ENCODE results near the gene CFAP206. TPM values are rescaled to one million over a fixed set of nuclear protein-coding genes. Genes with fewer than 3 reads are reported as not detected.

CFAP206 gene
- total and polyA plus RNA-seq, 10 of the 15 experiments (the other 5 are each of a cell fraction or from before 2014, with no cell fraction given) = 0.04 to 0.24 (median 0.09) TPM; not detected in 6

- ChIA-PET CTCF (interaction anchor here (1.3 kb wide), 1 partner anchor 352 kb away, joined by 3 read pairs; no protein-coding TSS in a partner anchor), POLR2A (no interaction called here), SMC1A (ENCODE audit: uncharacterized antibody, unreplicated experiment) (no interaction called here), RAD21 (ENCODE audit: unreplicated experiment) (no interaction called here)
- Histone ChIP-seq H3K4me2 (ENCODE audit: control insufficient read depth, insufficient read depth) (no peak overlapping the region), H3K27ac (ENCODE audit: control insufficient read depth, insufficient read depth) (no peak overlapping the region), H3K27me3 (replicated peaks in 1 of 2; ENCODE audit: control insufficient read depth in 2 of 2, insufficient read depth in 2 of 2, low read length in 1 of 2) (no peaks in the 10 kb centered on the region), H3K4me1 (ENCODE audit: control insufficient read depth, insufficient read depth, low read length) (no peaks in the 10 kb centered on the region), H3K4me3 (no peak overlapping the region), H3K9me3 (replicated peaks; ENCODE audit: control insufficient read depth, insufficient read depth, low read length) (no peaks in the 10 kb centered on the region), H3K36me3 (ENCODE audit: control insufficient read depth in 2 of 2, insufficient read depth in 2 of 2, low read length in 1 of 2) (no peaks in the 10 kb centered on the region), H4K20me1 (ENCODE audit: control insufficient read depth, insufficient read depth) (no peaks in the 10 kb centered on the region), H2AFZ (ENCODE audit: control insufficient read depth, low read depth, low read length) (no peak overlapping the region), H3K79me2 (ENCODE audit: control insufficient read depth, insufficient read depth, low read length) (no peaks in the 10 kb centered on the region), H3K9ac (ENCODE audit: control insufficient read depth, insufficient read depth, low read length) (no peak overlapping the region)
- FAIRE-seq (no peak), ATAC-seq (no peak), DNase-seq (ENCODE audit: low read depth, low spot score) (no peak)
- in situ Hi-C loops (cut with MboI) = no loop called here
- WGBS (ENCODE audit: insufficient coverage, insufficient replicate concordance, low lambda C conversion rate, missing lambda C conversion rate) = 60% methylated on average over 5 of the region's 5 CpGs
- no TSS peak for BruUV-seq (replicated peaks)
- no peak for TF ChIP-seq CHD2 (IDR thresholded peaks at IDR 0.05; ENCODE audit: borderline replicate concordance, low read depth, low read length)
- TF ChIP-seq POLR2AphosphoS2 (IDR thresholded peaks at IDR 0.05; ENCODE audit: low read depth, low read length) = no peak
- no peak for TF ChIP-seq JUNB (IDR thresholded peaks at IDR 0.05)
- TF ChIP-seq TBL1XR1 (IDR thresholded peaks at IDR 0.05; ENCODE audit: low read depth, low read length) = no peak
- no peak for TF ChIP-seq MTA2 (IDR thresholded peaks at IDR 0.05; ENCODE audit: low read depth)
- TF ChIP-seq BMI1 (IDR thresholded peaks at IDR 0.05; ENCODE audit: borderline replicate concordance) = no peak
- TF ChIP-seq STAT3 (IDR thresholded peaks at IDR 0.05; ENCODE audit: low read depth, low read length) = no peak
- no peak for TF ChIP-seq BRCA1 (IDR thresholded peaks at IDR 0.05; ENCODE audit: low read depth, low read length)
- no peak for TF ChIP-seq TCF12 (IDR thresholded peaks at IDR 0.05; ENCODE audit: low read depth, low read length)
- no peak for TF ChIP-seq SMAD5 (IDR thresholded peaks at IDR 0.05; ENCODE audit: low read depth)
- TF ChIP-seq PML (IDR thresholded peaks at IDR 0.05; ENCODE audit: low read length) = no peak
- no peak for TF ChIP-seq SPI1 (IDR thresholded peaks at IDR 0.05; ENCODE audit: borderline replicate concordance, insufficient read depth, low read depth, low read length)
- TF ChIP-seq SKIL (IDR thresholded peaks at IDR 0.05; ENCODE audit: low read depth, poor library complexity, severe bottlenecking) = no peak
- no peak for TF ChIP-seq SIN3A (IDR thresholded peaks at IDR 0.05; ENCODE audit: low read depth, low read length)
- no peak for TF ChIP-seq MEF2A (IDR thresholded peaks at IDR 0.05; ENCODE audit: insufficient read depth, low read depth, low read length)
- intact Hi-C loops (cut with micrococcal nuclease; ENCODE audit: unreplicated experiment) = no loop called here
These were observed 23.5 kb downstream of the CFAP206 start for GRCh38 chr6:87431263-87431662.
